ACHN (cell line): Measurements from ENCODE around the gene UBE2Q1.

Experiments used
- DNase-seq: peaks from one replicate; pipeline ENCODE4 v3.0.0-alpha.2; 2015
- in situ Hi-C: cut with HindIII; loops from 2 replicates; pipeline ENCODE4 v1.10.0; 2017; ENCODE audit warnings: low sequenced_read_pairs, low pct_ligation_motif_present, low pct_unique_long_range_greater_than_20kb

UBE2Q1 gene

GRCh38 chr1:154581766-154582165, 23.3 kb upstream of the UBE2Q1 start:
- in situ Hi-C loops: no loop called here

GRCh38 chr1:154579374-154579773, 20.9 kb upstream of the UBE2Q1 start:
- no peak for DNase-seq
- in situ Hi-C loops: no loop called here

More at GRCh38 chr1:154581766-154582165, 23.3 kb upstream of the UBE2Q1 start:
- DNase-seq: no peak

- in situ Hi-C loops: no loop called here
- DNase-seq: no peak
Measured at GRCh38 chr1:154578058-154578418, 19.6 kb upstream of the UBE2Q1 start.

- DNase-seq: no peak
- in situ Hi-C loops: no loop called here
Measured at GRCh38 chr1:154577346-154578057, 19.0 kb upstream of the UBE2Q1 start.

GRCh38 chr1:154575951-154576566, 17.6 kb upstream of the UBE2Q1 start:
- no peak for DNase-seq
- in situ Hi-C loops: no loop called here

GRCh38 chr1:154575147-154575927, 16.9 kb upstream of the UBE2Q1 start:
- in situ Hi-C loops: no loop called here
- DNase-seq: no peak

- in situ Hi-C loops: no loop called here
- no peak for DNase-seq
Measured at GRCh38 chr1:154574716-154575115, 16.3 kb upstream of the UBE2Q1 start.

- in situ Hi-C loops: no loop called here
- no peak for DNase-seq
Measured at GRCh38 chr1:154573168-154573510, 14.7 kb upstream of the UBE2Q1 start.

- in situ Hi-C loops: no loop called here
- DNase-seq: no peak
Measured at GRCh38 chr1:154572468-154573167, 14.2 kb upstream of the UBE2Q1 start.

- no peak for DNase-seq
- in situ Hi-C loops: no loop called here
Measured at GRCh38 chr1:154571964-154572288, 13.5 kb upstream of the UBE2Q1 start.

- DNase-seq: no peak
- in situ Hi-C loops: no loop called here
Measured at GRCh38 chr1:154571244-154571963, 12.9 kb upstream of the UBE2Q1 start.

GRCh38 chr1:154568157-154568815, 9.8 kb upstream of the UBE2Q1 start:
- DNase-seq: no peak
- in situ Hi-C loops: no loop called here

GRCh38 chr1:154567386-154568156, 9.1 kb upstream of the UBE2Q1 start, which contains the start of gene CHRNB2:
Gene CHRNB2 (plus strand): TSS chr1:154567778. CDS start chr1:154568045, 267 bp downstream.
- peak; percentile 80 for DNase-seq

GRCh38 chr1:154565876-154566275, 7.4 kb upstream of the UBE2Q1 start:
- in situ Hi-C loops: no loop called here
- DNase-seq: no peak

More at GRCh38 chr1:154567386-154568156, 9.1 kb upstream of the UBE2Q1 start, which contains the start of gene CHRNB2:
- in situ Hi-C loops: no loop called here

- in situ Hi-C loops: no loop called here
- DNase-seq: peak; percentile 92
Measured at GRCh38 chr1:154559466-154560044, 1.1 kb upstream of the UBE2Q1 start.

- DNase-seq: peak; percentile 99
- in situ Hi-C loops: no loop called here
Measured at GRCh38 chr1:154558720-154559465, 431 bp upstream of the UBE2Q1 start.
